HEK293 (cell line): ENCODE measurements around the gene USP2.

Experiments used
- CTCF ChIA-PET: fragments of 350-600 bp; formaldehyde crosslinking; extraction: SDS; loops from one replicate; lab custom pipeline; 2021; ENCODE audit warnings: antibody characterized with exemption; lab: Yijun Ruan, JAX
- POLR2A ChIA-PET: fragments of 300-600 bp; formaldehyde crosslinking; extraction: SDS; loops from one replicate; lab custom pipeline; 2020; ENCODE audit warnings: antibody characterized with exemption, inconsistent platforms; lab: Yijun Ruan, JAX
- H3K27ac ChIP-seq: fragments of 200-500 bp; sonication (Bioruptor generic); 2 replicates; pipeline ENCODE4 v1.5.1; 2014; ENCODE audit warnings: low read depth, low read length, control low read depth, inconsistent platforms; ENCODE audit errors: extremely low read depth
- H3K36me3 ChIP-seq, 2 experiments: fragments of 200-500 bp in 1 of 2; sonication (Bioruptor generic) in 1 of 2; 1 replicate in 1 of 2; 2 replicates in 1 of 2; pipeline ENCODE4 v1.5.1; 2014 to 2017; ENCODE audit warnings: inconsistent platforms in 2 of 2, low read length in 2 of 2; ENCODE audit not compliant: control insufficient read depth in 2 of 2, insufficient read depth in 1 of 2
- H3K4me1 ChIP-seq: fragments of 200-500 bp; sonication (Bioruptor generic); 2 replicates; pipeline ENCODE4 v1.5.1; 2014; ENCODE audit warnings: mild to moderate bottlenecking, low read length, inconsistent platforms; ENCODE audit not compliant: control insufficient read depth, insufficient read depth
- H3K4me3 ChIP-seq: 2 replicates; pipeline ENCODE4 v1.5.1; 2011; ENCODE audit warnings: low read depth, mild to moderate bottlenecking, control low read depth, low read length, moderate library complexity
- H3K9me3 ChIP-seq: fragments of 200-500 bp; sonication (Bioruptor generic); 2 replicates; pipeline ENCODE4 v1.5.1; 2014; ENCODE audit warnings: low read depth, low read length, inconsistent platforms; ENCODE audit not compliant: control insufficient read depth, insufficient read depth
- GLI2 ChIP-seq: fragments of 450-650 bp; formaldehyde crosslinking; IDR thresholded peaks from 2 replicates; pipeline ENCODE4; 2017; ENCODE audit warnings: missing biosample characterization, missing genetic modification characterization, low read depth, borderline replicate concordance
- GLI4 ChIP-seq: fragments of 450-650 bp; formaldehyde crosslinking; IDR thresholded peaks from 2 replicates; pipeline ENCODE4 v1.5.1; 2016; ENCODE audit warnings: missing biosample characterization, missing genetic modification characterization
- MYNN ChIP-seq: fragments of 450-650 bp; formaldehyde crosslinking; IDR thresholded peaks from 2 replicates; pipeline ENCODE4 v1.5.1; 2016; ENCODE audit warnings: missing biosample characterization, missing genetic modification characterization, borderline replicate concordance
- SALL2 ChIP-seq: fragments of 450-650 bp; formaldehyde crosslinking; IDR thresholded peaks from 2 replicates; pipeline ENCODE4 v1.5.0; 2017; ENCODE audit warnings: missing biosample characterization, mild to moderate bottlenecking, missing genetic modification characterization, borderline replicate concordance
- ZNF132 ChIP-seq: fragments of 450-650 bp; formaldehyde crosslinking; IDR thresholded peaks from 2 replicates; pipeline ENCODE4 v1.5.1; 2017; ENCODE audit warnings: missing biosample characterization, missing genetic modification characterization, borderline replicate concordance
- ZNF157 ChIP-seq: fragments of 450-650 bp; formaldehyde crosslinking; IDR thresholded peaks from 2 replicates; pipeline ENCODE4 v1.5.1; 2016; ENCODE audit warnings: missing biosample characterization, missing genetic modification characterization
- ZNF221 ChIP-seq: fragments of 450-650 bp; formaldehyde crosslinking; IDR thresholded peaks from 2 replicates; pipeline ENCODE4 v1.5.1; 2017; ENCODE audit warnings: missing biosample characterization, missing genetic modification characterization, borderline replicate concordance
- ZNF423 ChIP-seq: fragments of 450-650 bp; formaldehyde crosslinking; IDR thresholded peaks from 2 replicates; pipeline ENCODE4 v1.5.1; 2016; ENCODE audit warnings: missing biosample characterization, missing genetic modification characterization
- ZNF521 ChIP-seq: fragments of 450-650 bp; formaldehyde crosslinking; IDR thresholded peaks from 2 replicates; pipeline ENCODE4 v1.5.1; 2017; ENCODE audit warnings: missing biosample characterization, mild to moderate bottlenecking, missing genetic modification characterization
- ZNF654 ChIP-seq: fragments of 450-650 bp; formaldehyde crosslinking; IDR thresholded peaks from 2 replicates; pipeline ENCODE4 v1.5.1; 2016; ENCODE audit warnings: low read depth, missing biosample characterization, missing genetic modification characterization
- ZNF776 ChIP-seq: fragments of 450-650 bp; formaldehyde crosslinking; IDR thresholded peaks from 2 replicates; pipeline ENCODE4 v1.5.0; 2017; ENCODE audit warnings: missing biosample characterization, missing genetic modification characterization, borderline replicate concordance
- TF ChIP-seq, protein P1 (sequence below): fragments of 450-650 bp; IDR thresholded peaks from 2 replicates; pipeline ENCODE4 v1.5.1; 2018; ENCODE audit warnings: missing biosample characterization, mild to moderate bottlenecking, missing genetic modification characterization
- TF ChIP-seq, protein P2 (sequence below): fragments of 450-650 bp; formaldehyde crosslinking; IDR thresholded peaks from 2 replicates; pipeline ENCODE4 v1.5.1; 2016; ENCODE audit warnings: missing biosample characterization, missing genetic modification characterization
- TF ChIP-seq, protein P3 (sequence below): fragments of 450-650 bp; formaldehyde crosslinking; IDR thresholded peaks from 2 replicates; pipeline ENCODE4 v1.5.1; 2016; ENCODE audit warnings: missing biosample characterization, missing genetic modification characterization
- TF ChIP-seq, protein P4 (sequence below): fragments of 450-650 bp; formaldehyde crosslinking; IDR thresholded peaks from 2 replicates; pipeline ENCODE4 v1.5.1; 2017; ENCODE audit warnings: missing biosample characterization, missing genetic modification characterization
- TF ChIP-seq, protein P5 (sequence below): fragments of 450-650 bp; formaldehyde crosslinking; conservative IDR thresholded peaks from 2 replicates; pipeline ENCODE4 v1.5.1; 2016; ENCODE audit warnings: low read depth, missing biosample characterization, missing genetic modification characterization

The USP2 gene

DNA sequence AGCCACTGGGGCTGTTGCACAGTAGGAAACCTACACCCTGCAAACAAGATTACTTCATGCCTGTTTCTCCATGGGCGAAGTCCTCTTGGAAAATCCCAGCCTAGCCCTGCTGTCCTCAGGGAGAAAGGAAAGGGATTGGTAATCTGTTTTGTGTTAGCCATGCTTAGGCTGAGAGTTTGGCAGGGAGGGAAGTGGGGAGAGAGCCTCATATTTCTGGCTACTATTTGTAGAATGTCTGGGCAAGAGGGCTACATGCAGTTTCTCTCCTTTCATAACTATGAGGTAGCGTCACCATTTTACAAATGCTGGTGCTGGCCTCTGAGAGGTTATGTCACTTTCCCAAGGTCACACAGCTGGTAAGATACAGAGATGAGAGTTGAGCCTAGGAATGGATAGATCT lies 34.2 kb downstream of the USP2 start:
- Histone ChIP-seq H3K36me3 (no peaks in the 10 kb centered on the region), H3K4me1 (no peaks in the 10 kb centered on the region), H3K4me3 (no peak overlapping the region), H3K27ac (no peak overlapping the region), H3K9me3 (no peaks in the 10 kb centered on the region)
- ChIA-PET POLR2A (interaction anchor here (0.9 kb wide), 1 partner anchor 252 kb away, joined by 4 read pairs; a partner anchor contains a TSS), CTCF (interaction anchor here (1.3 to 3.4 kb wide), 3 partner anchors 8 to 23 kb away, joined by 5 to 34 read pairs (median 5); partner anchors contain the start of gene C1QTNF5)
- TF ChIP-seq, protein P1, sequence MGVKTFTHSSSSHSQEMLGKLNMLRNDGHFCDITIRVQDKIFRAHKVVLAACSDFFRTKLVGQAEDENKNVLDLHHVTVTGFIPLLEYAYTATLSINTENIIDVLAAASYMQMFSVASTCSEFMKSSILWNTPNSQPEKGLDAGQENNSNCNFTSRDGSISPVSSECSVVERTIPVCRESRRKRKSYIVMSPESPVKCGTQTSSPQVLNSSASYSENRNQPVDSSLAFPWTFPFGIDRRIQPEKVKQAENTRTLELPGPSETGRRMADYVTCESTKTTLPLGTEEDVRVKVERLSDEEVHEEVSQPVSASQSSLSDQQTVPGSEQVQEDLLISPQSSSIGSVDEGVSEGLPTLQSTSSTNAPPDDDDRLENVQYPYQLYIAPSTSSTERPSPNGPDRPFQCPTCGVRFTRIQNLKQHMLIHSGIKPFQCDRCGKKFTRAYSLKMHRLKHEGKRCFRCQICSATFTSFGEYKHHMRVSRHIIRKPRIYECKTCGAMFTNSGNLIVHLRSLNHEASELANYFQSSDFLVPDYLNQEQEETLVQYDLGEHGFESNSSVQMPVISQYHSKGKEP (tag by site-specific recombination), result no peak
- TF ChIP-seq, protein P2, sequence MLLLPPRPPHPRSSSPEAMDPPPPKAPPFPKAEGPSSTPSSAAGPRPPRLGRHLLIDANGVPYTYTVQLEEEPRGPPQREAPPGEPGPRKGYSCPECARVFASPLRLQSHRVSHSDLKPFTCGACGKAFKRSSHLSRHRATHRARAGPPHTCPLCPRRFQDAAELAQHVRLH (tag by site-specific recombination), result no peak
- TF ChIP-seq, protein P3, sequence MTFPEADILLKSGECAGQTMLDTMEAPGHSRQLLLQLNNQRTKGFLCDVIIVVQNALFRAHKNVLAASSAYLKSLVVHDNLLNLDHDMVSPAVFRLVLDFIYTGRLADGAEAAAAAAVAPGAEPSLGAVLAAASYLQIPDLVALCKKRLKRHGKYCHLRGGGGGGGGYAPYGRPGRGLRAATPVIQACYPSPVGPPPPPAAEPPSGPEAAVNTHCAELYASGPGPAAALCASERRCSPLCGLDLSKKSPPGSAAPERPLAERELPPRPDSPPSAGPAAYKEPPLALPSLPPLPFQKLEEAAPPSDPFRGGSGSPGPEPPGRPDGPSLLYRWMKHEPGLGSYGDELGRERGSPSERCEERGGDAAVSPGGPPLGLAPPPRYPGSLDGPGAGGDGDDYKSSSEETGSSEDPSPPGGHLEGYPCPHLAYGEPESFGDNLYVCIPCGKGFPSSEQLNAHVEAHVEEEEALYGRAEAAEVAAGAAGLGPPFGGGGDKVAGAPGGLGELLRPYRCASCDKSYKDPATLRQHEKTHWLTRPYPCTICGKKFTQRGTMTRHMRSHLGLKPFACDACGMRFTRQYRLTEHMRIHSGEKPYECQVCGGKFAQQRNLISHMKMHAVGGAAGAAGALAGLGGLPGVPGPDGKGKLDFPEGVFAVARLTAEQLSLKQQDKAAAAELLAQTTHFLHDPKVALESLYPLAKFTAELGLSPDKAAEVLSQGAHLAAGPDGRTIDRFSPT, result no peak
- no peak for TF ChIP-seq ZNF776 (tag by site-specific recombination)

DNA sequence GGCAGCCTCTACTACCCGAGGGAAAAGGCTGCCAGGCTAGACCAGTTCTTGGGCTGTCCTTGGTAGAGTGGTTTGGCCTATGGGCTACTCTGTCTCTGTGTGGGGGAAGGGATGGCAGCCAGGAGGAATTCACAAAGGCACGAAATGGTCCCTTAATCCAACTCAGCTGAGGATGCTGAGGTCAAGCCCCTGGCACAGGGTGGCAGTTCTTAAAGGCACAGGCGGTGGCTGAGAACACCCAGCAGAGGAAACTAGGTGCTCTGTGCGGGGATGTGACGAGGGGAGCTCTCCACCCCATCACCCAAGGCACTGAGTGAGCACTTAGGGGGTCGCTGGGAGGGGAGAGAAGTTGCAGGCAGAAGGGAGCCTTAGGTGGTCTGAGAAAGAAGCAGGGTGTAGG lies 34.9 kb downstream of the USP2 start, which contains the start of gene MFRP:
TSS of gene MFRP (minus strand) at position 101 of the 400 bp plus-strand sequence. CDS start 192 bp downstream, outside the sequence.
- H3K4me3 ChIP-seq, result no peak within 1 kb of the TSS
- no peaks in the 10 kb centered on the region for H3K9me3 ChIP-seq
- no peaks in the 10 kb centered on the region for H3K36me3 ChIP-seq
- CTCF ChIA-PET, result interaction anchor here (1.9 to 3.4 kb wide), 2 partner anchors 8 to 14 kb away, joined by 5 to 34 read pairs; partner anchors contain the start of gene C1QTNF5
- no peak within 1 kb of the TSS for H3K27ac ChIP-seq
- TF ChIP-seq, protein P4, sequence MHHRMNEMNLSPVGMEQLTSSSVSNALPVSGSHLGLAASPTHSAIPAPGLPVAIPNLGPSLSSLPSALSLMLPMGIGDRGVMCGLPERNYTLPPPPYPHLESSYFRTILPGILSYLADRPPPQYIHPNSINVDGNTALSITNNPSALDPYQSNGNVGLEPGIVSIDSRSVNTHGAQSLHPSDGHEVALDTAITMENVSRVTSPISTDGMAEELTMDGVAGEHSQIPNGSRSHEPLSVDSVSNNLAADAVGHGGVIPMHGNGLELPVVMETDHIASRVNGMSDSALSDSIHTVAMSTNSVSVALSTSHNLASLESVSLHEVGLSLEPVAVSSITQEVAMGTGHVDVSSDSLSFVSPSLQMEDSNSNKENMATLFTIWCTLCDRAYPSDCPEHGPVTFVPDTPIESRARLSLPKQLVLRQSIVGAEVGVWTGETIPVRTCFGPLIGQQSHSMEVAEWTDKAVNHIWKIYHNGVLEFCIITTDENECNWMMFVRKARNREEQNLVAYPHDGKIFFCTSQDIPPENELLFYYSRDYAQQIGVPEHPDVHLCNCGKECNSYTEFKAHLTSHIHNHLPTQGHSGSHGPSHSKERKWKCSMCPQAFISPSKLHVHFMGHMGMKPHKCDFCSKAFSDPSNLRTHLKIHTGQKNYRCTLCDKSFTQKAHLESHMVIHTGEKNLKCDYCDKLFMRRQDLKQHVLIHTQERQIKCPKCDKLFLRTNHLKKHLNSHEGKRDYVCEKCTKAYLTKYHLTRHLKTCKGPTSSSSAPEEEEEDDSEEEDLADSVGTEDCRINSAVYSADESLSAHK, result no peak
- TF ChIP-seq, protein P1 (tag by site-specific recombination), result no peak
- TF ChIP-seq ZNF157 (tag by site-specific recombination), result no peak
- TF ChIP-seq MYNN, result no peak
- TF ChIP-seq ZNF423, result no peak
- no peak for TF ChIP-seq ZNF521 (tag by site-specific recombination)
- no peak for TF ChIP-seq ZNF221 (tag by site-specific recombination)
- TF ChIP-seq, protein P5, sequence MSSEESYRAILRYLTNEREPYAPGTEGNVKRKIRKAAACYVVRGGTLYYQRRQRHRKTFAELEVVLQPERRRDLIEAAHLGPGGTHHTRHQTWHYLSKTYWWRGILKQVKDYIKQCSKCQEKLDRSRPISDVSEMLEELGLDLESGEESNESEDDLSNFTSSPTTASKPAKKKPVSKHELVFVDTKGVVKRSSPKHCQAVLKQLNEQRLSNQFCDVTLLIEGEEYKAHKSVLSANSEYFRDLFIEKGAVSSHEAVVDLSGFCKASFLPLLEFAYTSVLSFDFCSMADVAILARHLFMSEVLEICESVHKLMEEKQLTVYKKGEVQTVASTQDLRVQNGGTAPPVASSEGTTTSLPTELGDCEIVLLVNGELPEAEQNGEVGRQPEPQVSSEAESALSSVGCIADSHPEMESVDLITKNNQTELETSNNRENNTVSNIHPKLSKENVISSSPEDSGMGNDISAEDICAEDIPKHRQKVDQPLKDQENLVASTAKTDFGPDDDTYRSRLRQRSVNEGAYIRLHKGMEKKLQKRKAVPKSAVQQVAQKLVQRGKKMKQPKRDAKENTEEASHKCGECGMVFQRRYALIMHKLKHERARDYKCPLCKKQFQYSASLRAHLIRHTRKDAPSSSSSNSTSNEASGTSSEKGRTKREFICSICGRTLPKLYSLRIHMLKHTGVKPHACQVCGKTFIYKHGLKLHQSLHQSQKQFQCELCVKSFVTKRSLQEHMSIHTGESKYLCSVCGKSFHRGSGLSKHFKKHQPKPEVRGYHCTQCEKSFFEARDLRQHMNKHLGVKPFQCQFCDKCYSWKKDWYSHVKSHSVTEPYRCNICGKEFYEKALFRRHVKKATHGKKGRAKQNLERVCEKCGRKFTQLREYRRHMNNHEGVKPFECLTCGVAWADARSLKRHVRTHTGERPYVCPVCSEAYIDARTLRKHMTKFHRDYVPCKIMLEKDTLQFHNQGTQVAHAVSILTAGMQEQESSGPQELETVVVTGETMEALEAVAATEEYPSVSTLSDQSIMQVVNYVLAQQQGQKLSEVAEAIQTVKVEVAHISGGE (tag by site-specific recombination), result no peak
- TF ChIP-seq SALL2, result no peak
- no peak for TF ChIP-seq GLI2
- TF ChIP-seq GLI4 (tag by site-specific recombination), result no peak
- TF ChIP-seq ZNF132, result no peak
- TF ChIP-seq ZNF654 (tag by site-specific recombination), result no peak
- POLR2A ChIA-PET, result no interaction called here
- H3K4me1 ChIP-seq, result no peaks in the 10 kb centered on the region
